Keratinocyte (primary cell): ENCODE results near the gene MAP1LC3B2. TPM values are rescaled to one million over a fixed set of nuclear protein-coding genes. Genes with fewer than 3 reads are reported as not detected.

Experiments
- DNase-seq: peaks from one replicate; pipeline ENCODE4 v3.0.0-alpha.2; 2011; ENCODE audit warnings: low read depth, missing footprints, low spot score
- FAIRE-seq: peaks from 2 replicates; lab custom pipeline; 2011; peaks lifted over from hg19 to GRCh38; lab: Jason Lieb, UNC
- H2AFZ ChIP-seq: 2 replicates; pipeline ENCODE4 v1.6.0; 2012; ENCODE audit warnings: low read length, control low read depth, inconsistent platforms; ENCODE audit not compliant: control insufficient read depth
- H3K27ac ChIP-seq: 2 replicates; pipeline ENCODE4 v1.5.1; 2011; ENCODE audit warnings: low read length; ENCODE audit not compliant: control insufficient read depth, insufficient read depth
- H3K27me3 ChIP-seq: 3 replicates; pipeline ENCODE4 v1.6.0; 2011; ENCODE audit warnings: low read length; ENCODE audit not compliant: control insufficient read depth, insufficient read depth; ENCODE audit errors: extremely low read depth
- H3K36me3 ChIP-seq, 2 experiments: 2 replicates in 1 of 2; 3 replicates in 1 of 2; pipeline ENCODE4 v1.5.1; 2011; ENCODE audit warnings: low read length in 2 of 2, mild to moderate bottlenecking in 1 of 2; ENCODE audit not compliant: control insufficient read depth in 2 of 2, insufficient read depth in 2 of 2; ENCODE audit errors: extremely low read depth in 1 of 2
- H3K4me1 ChIP-seq: 3 replicates; pipeline ENCODE4 v1.5.1; 2011; ENCODE audit warnings: low read length; ENCODE audit not compliant: control insufficient read depth, insufficient read depth; ENCODE audit errors: extremely low read depth
- H3K4me2 ChIP-seq: 3 replicates; pipeline ENCODE4 v1.6.0; 2011; ENCODE audit warnings: low read depth, low read length; ENCODE audit not compliant: control insufficient read depth, insufficient read depth; ENCODE audit errors: extremely low read depth
- H3K4me3 ChIP-seq, 3 experiments: fragments of 200-600 bp in 1 of 3; sonication (generic) in 1 of 3; 2 replicates in 2 of 3; 3 replicates in 1 of 3; pipeline ENCODE4 v1.5.1; 2011 to 2016; ENCODE audit warnings: low read length in 3 of 3, mild to moderate bottlenecking in 3 of 3, control low read depth in 2 of 3, inconsistent platforms in 1 of 3, low read depth in 1 of 3, mixed read lengths in 1 of 3, mixed run types in 1 of 3, moderate library complexity in 1 of 3; ENCODE audit not compliant: control insufficient read depth in 2 of 3, insufficient read depth in 2 of 3; ENCODE audit errors: extremely low read depth in 1 of 3
- H3K79me2 ChIP-seq: 2 replicates; pipeline ENCODE4 v1.6.0; 2012; ENCODE audit warnings: low read length; ENCODE audit not compliant: control insufficient read depth, insufficient read depth
- H3K9ac ChIP-seq: 3 replicates; pipeline ENCODE4 v1.6.0; 2011; ENCODE audit warnings: low read length; ENCODE audit not compliant: control insufficient read depth, insufficient read depth; ENCODE audit errors: extremely low read depth
- H3K9me1 ChIP-seq: 3 replicates; pipeline ENCODE4 v1.6.0; 2011; ENCODE audit warnings: low read length; ENCODE audit not compliant: control insufficient read depth, insufficient read depth; ENCODE audit errors: extremely low read depth
- H3K9me3 ChIP-seq: 2 replicates; pipeline ENCODE4 v1.5.1; 2012; ENCODE audit warnings: low read depth, low read length; ENCODE audit not compliant: control insufficient read depth
- H4K20me1 ChIP-seq: 3 replicates; pipeline ENCODE4 v1.6.0; 2011; ENCODE audit warnings: low read length; ENCODE audit not compliant: control insufficient read depth, insufficient read depth; ENCODE audit errors: extremely low read depth
- CTCF ChIP-seq, 3 experiments: IDR thresholded peaks in 1 of 3; conservative IDR thresholded peaks in 1 of 3; optimal IDR thresholded peaks in 1 of 3; 2 replicates in 2 of 3; 3 replicates in 1 of 3; pipeline versions ENCODE3 to v1.5.1; 2011; ENCODE audit warnings: low read length in 3 of 3, mild to moderate bottlenecking in 3 of 3, moderate library complexity in 2 of 3, control low read depth in 1 of 3, inconsistent platforms in 1 of 3; ENCODE audit not compliant: insufficient read depth in 2 of 3; ENCODE audit errors: extremely low read depth in 1 of 3
- EZH2 ChIP-seq: IDR thresholded peaks from one replicate; pipeline ENCODE4 v1.6.1; 2012; ENCODE audit warnings: inconsistent platforms, mild to moderate bottlenecking, low read length, moderate library complexity
- dilution Hi-C: fragments of 300-500 bp; cut with MboI; formaldehyde crosslinking; loops from one replicate; pipeline ENCODE4 v1.7.0; 2020; ENCODE audit warnings: low sequenced_read_pairs; ENCODE audit not compliant: extremely low pct_ligation_motif_present
- polyA plus RNA-seq, 5 experiments: library from polyadenylated mRNA; depleted of rRNA in 3 of 5; stranded (reverse) in 3 of 5; stranded (forward) in 1 of 5; unstranded in 1 of 5; fragments of >200 nt; gene quantifications; 1 replicate in 1 of 5; 2 replicates in 3 of 5; 3 replicates in 1 of 5; pipeline versions ENCODE4 v1.2.1 to v1.2.3, GENCODE V29; 2011 to 2012; ENCODE audit warnings: missing spikeins in 2 of 5, low read depth in 1 of 5, low replicate concordance in 1 of 5

Gene MAP1LC3B2
- polyA plus RNA-seq, 1 donor (not counting 4 experiments of a cell fraction or from before 2014, with no cell fraction given): 6.0 TPM

- H2AFZ ChIP-seq: no peak overlapping the region
- DNase-seq (no peak), FAIRE-seq (no peak)
- H3K36me3 ChIP-seq: no peaks in the 10 kb centered on the region
- H3K9ac ChIP-seq: no peak overlapping the region
- H3K27me3 ChIP-seq: no peaks in the 10 kb centered on the region
- H3K9me3 ChIP-seq: peaks cover 5% of the 10 kb centered on the region
- dilution Hi-C loops: no loop called here
- H3K9me1 ChIP-seq: no peaks in the 10 kb centered on the region
- H3K4me3 ChIP-seq: no peak overlapping the region
- H3K27ac ChIP-seq: no peak overlapping the region
- no peaks in the 10 kb centered on the region for H3K79me2 ChIP-seq
- no peaks in the 10 kb centered on the region for H4K20me1 ChIP-seq
- TF ChIP-seq EZH2 (no peak), CTCF (optimal IDR thresholded peaks at IDR 0.05 in 1 of 3, IDR thresholded peaks at IDR 0.05 in 1 of 3, conservative IDR thresholded peaks at IDR 0.05 in 1 of 3; ENCODE audit: extremely low read depth in 1 of 3, insufficient read depth in 2 of 3, low read length in 3 of 3) (no peak)
- H3K4me2 ChIP-seq: no peak overlapping the region
- peaks cover 5% of the 10 kb centered on the region for H3K4me1 ChIP-seq
Observed at GRCh38 chr12:116587270-116587669, 28.1 kb downstream of the MAP1LC3B2 start.

GRCh38 chr12:116588390-116589028 lies 29.3 kb downstream of the MAP1LC3B2 start:
- H3K27ac ChIP-seq: no peak overlapping the region
- no peak overlapping the region for H3K9ac ChIP-seq
- FAIRE-seq (no peak), DNase-seq (no peak)
- no peaks in the 10 kb centered on the region for H3K36me3 ChIP-seq
- H3K9me1 ChIP-seq: no peaks in the 10 kb centered on the region
- H2AFZ ChIP-seq: no peak overlapping the region
- H3K4me2 ChIP-seq: no peak overlapping the region
- peaks cover 11% of the 10 kb centered on the region for H3K4me1 ChIP-seq
- H4K20me1 ChIP-seq: no peaks in the 10 kb centered on the region
- no peaks in the 10 kb centered on the region for H3K27me3 ChIP-seq
- TF ChIP-seq EZH2 (no peak), CTCF (optimal IDR thresholded peaks at IDR 0.05 in 1 of 3, IDR thresholded peaks at IDR 0.05 in 1 of 3, conservative IDR thresholded peaks at IDR 0.05 in 1 of 3; ENCODE audit: extremely low read depth in 1 of 3, insufficient read depth in 2 of 3, low read length in 3 of 3) (no peak)
- no peak overlapping the region for H3K4me3 ChIP-seq
- H3K79me2 ChIP-seq: no peaks in the 10 kb centered on the region
- dilution Hi-C loops: no loop called here
- H3K9me3 ChIP-seq: peaks cover 5% of the 10 kb centered on the region
